Skin of body (tissue), 3 donors: ENCODE measurements around the gene TMCC1. TPM values are rescaled to one million over a fixed set of nuclear protein-coding genes. Genes with fewer than 3 reads are reported as not detected.

Source experiments
- DNase-seq: peaks from one replicate; lab custom pipeline; 2025; lab: John Stamatoyannopoulos, UW
- small RNA-seq: library from RNA; depleted of rRNA; stranded (forward); fragments of <200 nt; gene quantifications from one replicate; pipeline ENCODE3, GENCODE V24; 2014; ENCODE audit warnings: low replicate concordance
- total RNA-seq: library from RNA; depleted of rRNA; stranded (reverse); fragments of >200 nt; gene quantifications from one replicate; pipeline ENCODE4 v1.2.3, GENCODE V29; 2014

The TMCC1 gene
- total RNA-seq, 1 donor from 2014 or later: 21.5 TPM

- no peak for DNase-seq
These were observed 291.2 kb downstream of the TMCC1 start for GRCh38 chr3:129602309-129602708.

GRCh38 chr3:129601713-129602112, 291.8 kb downstream of the TMCC1 start:
- no peak for DNase-seq

- no peak for DNase-seq
These were observed 293.2 kb downstream of the TMCC1 start for GRCh38 chr3:129600348-129600747.

GRCh38 chr3:129599607-129600006, 293.9 kb downstream of the TMCC1 start:
- no peak for DNase-seq

GRCh38 chr3:129599073-129599472, 294.4 kb downstream of the TMCC1 start:
- DNase-seq: no peak

- no peak for DNase-seq
These were observed 295.0 kb downstream of the TMCC1 start for GRCh38 chr3:129598484-129598883.

GRCh38 chr3:129598000-129598381, 295.5 kb downstream of the TMCC1 start:
- no peak for DNase-seq

Small RNA genes lying within 50 kb of the gene (small RNA-seq; reads per million reads assigned to genes)
- gene RF00026 (not detected), gene RNY3P13 (not detected)

Other genes with a start within 250 kb of the TMCC1 start
- not detected for gene TRH, start 81.0 kb upstream of the TMCC1 start, total RNA-seq
- gene ALG1L2, start 188.1 kb upstream of the TMCC1 start, total RNA-seq: not detected